Fibroblast of lung (primary cell): ENCODE data around the gene AGTPBP1. TPM values are rescaled to one million over a fixed set of nuclear protein-coding genes. Genes with fewer than 3 reads are reported as not detected.

Experiments
- DNase-seq, 2 donors: peaks; one replicate each; pipeline versions ENCODE4 v3.0.0 to v3.0.0-alpha.2; 2010; ENCODE audit warnings: low read depth in 2 of 2
- H2AFZ ChIP-seq: 2 replicates; pipeline ENCODE4 v1.5.1; 2012; ENCODE audit warnings: low read length, control low read depth, inconsistent platforms
- H3K27ac ChIP-seq: 2 replicates; pipeline ENCODE4 v1.5.1; 2011; ENCODE audit warnings: low read length, control low read depth; ENCODE audit not compliant: insufficient read depth
- H3K27me3 ChIP-seq: 2 replicates; pipeline ENCODE4 v1.5.1; 2011; ENCODE audit warnings: mild to moderate bottlenecking, low read length; ENCODE audit not compliant: control insufficient read depth, insufficient read depth
- H3K36me3 ChIP-seq: 2 replicates; pipeline ENCODE4 v1.5.1; 2011; ENCODE audit warnings: low read length; ENCODE audit not compliant: control insufficient read depth, insufficient read depth
- H3K4me1 ChIP-seq: 2 replicates; pipeline ENCODE4 v1.5.1; 2011; ENCODE audit warnings: low read length; ENCODE audit not compliant: control insufficient read depth, insufficient read depth; ENCODE audit errors: extremely low read depth
- H3K4me2 ChIP-seq: 2 replicates; pipeline ENCODE4 v1.5.1; 2011; ENCODE audit warnings: low read length, control low read depth; ENCODE audit not compliant: insufficient read depth; ENCODE audit errors: extremely low read depth
- H3K4me3 ChIP-seq, 4 experiments: fragments of 200-600 bp in 1 of 4; sonication (generic) in 1 of 4; replicated peaks in 1 of 4; 2 replicates each; pipeline ENCODE4 v1.5.1; 2011 to 2016; ENCODE audit warnings: low read length in 4 of 4, low read depth in 3 of 4, mild to moderate bottlenecking in 3 of 4, control low read depth in 2 of 4, inconsistent platforms in 1 of 4, mixed read lengths in 1 of 4; ENCODE audit not compliant: insufficient read depth in 1 of 4; ENCODE audit errors: control extremely low read depth in 1 of 4
- H3K79me2 ChIP-seq: 2 replicates; pipeline ENCODE4 v1.5.1; 2012; ENCODE audit warnings: mild to moderate bottlenecking, low read length, inconsistent platforms; ENCODE audit not compliant: control insufficient read depth, insufficient read depth
- H3K9ac ChIP-seq: 2 replicates; pipeline ENCODE4 v1.5.1; 2011; ENCODE audit warnings: mild to moderate bottlenecking, low read length, control low read depth; ENCODE audit not compliant: insufficient read depth
- H3K9me3 ChIP-seq: 2 replicates; pipeline ENCODE4 v1.5.1; 2012; ENCODE audit warnings: low read depth, low read length; ENCODE audit not compliant: control insufficient read depth, insufficient read depth
- H4K20me1 ChIP-seq: 2 replicates; pipeline ENCODE4 v1.5.1; 2011; ENCODE audit warnings: low read length; ENCODE audit not compliant: control insufficient read depth, insufficient read depth; ENCODE audit errors: extremely low read depth
- EZH2 ChIP-seq: IDR thresholded peaks from 2 replicates; pipeline ENCODE4 v1.5.1; 2012; ENCODE audit warnings: low read length, control low read depth, mild to moderate bottlenecking; ENCODE audit errors: missing control alignments
- polyA plus RNA-seq, 2 donors: library from polyadenylated mRNA; depleted of rRNA in 1 of 2; stranded (reverse) in 1 of 2; unstranded in 1 of 2; fragments of >200 nt; gene quantifications; 2 replicates each; pipeline ENCODE4 v1.2.1, GENCODE V29; 2011 to 2012; ENCODE audit warnings: missing spikeins in 1 of 2
- total RNA-seq: library from RNA; depleted of rRNA; stranded (reverse); fragments of >200 nt; gene quantifications from 2 replicates; pipeline ENCODE4 v1.2.1, GENCODE V29; 2014
- TF ChIP-seq, protein P1 (sequence below), 2 donors: IDR thresholded peaks in 1 of 2; conservative IDR thresholded peaks in 1 of 2; 1 replicate in 1 of 2; 2 replicates in 1 of 2; pipeline ENCODE4 v1.5.1; 2011 to 2012; ENCODE audit warnings: low read length in 2 of 2, control low read depth in 1 of 2, inconsistent platforms in 1 of 2, low read depth in 1 of 2, mild to moderate bottlenecking in 1 of 2

AGTPBP1 gene
- total and polyA plus RNA-seq, 2 donors (not counting 1 experiment from before 2014, with no cell fraction given) = 10.6 to 10.7 TPM

DNA sequence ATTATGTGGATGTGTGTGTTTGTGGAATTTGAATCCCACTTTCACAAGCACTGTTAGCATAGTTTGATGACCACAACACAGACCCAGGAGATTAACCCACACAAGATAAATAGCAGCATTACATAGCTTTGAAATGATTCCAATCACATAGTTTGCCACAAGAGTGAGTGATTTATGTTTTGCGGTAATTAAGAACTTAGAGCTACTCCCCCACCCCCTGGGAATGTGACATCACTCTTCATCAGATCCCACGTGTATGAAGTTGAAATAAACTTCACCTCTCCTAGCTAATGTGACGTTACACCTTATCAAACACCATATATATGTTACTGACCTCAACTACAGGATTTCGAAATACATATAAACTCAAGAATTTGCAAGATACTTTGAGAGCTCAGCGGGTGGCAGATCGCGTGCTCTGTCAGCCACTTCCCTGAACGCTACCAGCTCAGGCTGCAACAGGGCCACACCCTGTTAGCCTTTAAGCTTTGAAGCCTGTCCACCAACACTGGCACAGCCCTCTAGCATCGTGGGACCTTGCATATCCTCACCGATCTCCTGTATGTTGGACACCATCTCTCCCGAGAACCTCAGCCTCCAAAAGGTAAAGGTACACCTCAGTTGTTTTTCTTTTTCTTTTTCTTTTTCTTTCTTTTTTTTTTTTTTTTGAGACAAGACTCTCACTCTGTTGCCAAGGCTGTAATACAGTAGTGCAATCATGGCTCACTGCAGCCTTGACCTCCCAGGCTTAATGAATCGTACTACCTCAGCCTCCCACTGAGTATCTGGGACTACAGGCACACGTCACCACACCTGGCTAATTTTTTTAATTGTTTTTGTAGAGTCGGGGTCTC is 1.7 kb upstream of the AGTPBP1 start:
- Histone ChIP-seq H3K4me3 (peak overlapping the region in 1 of 4 experiments; percentile 87), H3K79me2 (no peaks in the 10 kb centered on the region), H3K27me3 (peaks cover 2% of the 10 kb centered on the region), H3K4me2 (no peak overlapping the region), H3K27ac (no peak overlapping the region), H4K20me1 (no peaks in the 10 kb centered on the region), H2AFZ (peak overlapping the region; percentile 22), H3K9ac (no peak overlapping the region), H3K4me1 (peaks cover 6% of the 10 kb centered on the region), H3K9me3 (no peaks in the 10 kb centered on the region), H3K36me3 (no peaks in the 10 kb centered on the region)
- TF ChIP-seq, protein P1, sequence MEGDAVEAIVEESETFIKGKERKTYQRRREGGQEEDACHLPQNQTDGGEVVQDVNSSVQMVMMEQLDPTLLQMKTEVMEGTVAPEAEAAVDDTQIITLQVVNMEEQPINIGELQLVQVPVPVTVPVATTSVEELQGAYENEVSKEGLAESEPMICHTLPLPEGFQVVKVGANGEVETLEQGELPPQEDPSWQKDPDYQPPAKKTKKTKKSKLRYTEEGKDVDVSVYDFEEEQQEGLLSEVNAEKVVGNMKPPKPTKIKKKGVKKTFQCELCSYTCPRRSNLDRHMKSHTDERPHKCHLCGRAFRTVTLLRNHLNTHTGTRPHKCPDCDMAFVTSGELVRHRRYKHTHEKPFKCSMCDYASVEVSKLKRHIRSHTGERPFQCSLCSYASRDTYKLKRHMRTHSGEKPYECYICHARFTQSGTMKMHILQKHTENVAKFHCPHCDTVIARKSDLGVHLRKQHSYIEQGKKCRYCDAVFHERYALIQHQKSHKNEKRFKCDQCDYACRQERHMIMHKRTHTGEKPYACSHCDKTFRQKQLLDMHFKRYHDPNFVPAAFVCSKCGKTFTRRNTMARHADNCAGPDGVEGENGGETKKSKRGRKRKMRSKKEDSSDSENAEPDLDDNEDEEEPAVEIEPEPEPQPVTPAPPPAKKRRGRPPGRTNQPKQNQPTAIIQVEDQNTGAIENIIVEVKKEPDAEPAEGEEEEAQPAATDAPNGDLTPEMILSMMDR (conservative IDR thresholded peaks at IDR 0.05 in 1 of 2, IDR thresholded peaks at IDR 0.05 in 1 of 2; ENCODE audit: low read depth in 1 of 2, low read length in 2 of 2) = no peak
- no peak for TF ChIP-seq EZH2
- peak; percentile 80 to 98 for DNase-seq

GRCh38 chr9:85742597-85742936 is 813 bp upstream of the AGTPBP1 start:
- Histone ChIP-seq H3K4me1 (peaks cover 6% of the 10 kb centered on the region), H3K27ac (peak overlapping the region; percentile 73), H3K4me3 (peak overlapping the region; percentile 69 to 89 (median 83)), H2AFZ (peak overlapping the region; percentile 90), H3K9ac (peak overlapping the region; percentile 67), H3K9me3 (no peaks in the 10 kb centered on the region), H3K79me2 (no peaks in the 10 kb centered on the region), H3K27me3 (peaks cover 2% of the 10 kb centered on the region), H3K4me2 (peak overlapping the region; percentile 97), H3K36me3 (no peaks in the 10 kb centered on the region), H4K20me1 (no peaks in the 10 kb centered on the region)
- DNase-seq = peak; percentile 78 to 79
- no peak for TF ChIP-seq EZH2
- TF ChIP-seq, protein P1 (conservative IDR thresholded peaks at IDR 0.05 in 1 of 2, IDR thresholded peaks at IDR 0.05 in 1 of 2; ENCODE audit: low read depth in 1 of 2, low read length in 2 of 2) = no peak

- Histone ChIP-seq H4K20me1 (no peaks in the 10 kb centered on the region), H3K27me3 (peaks cover 2% of the 10 kb centered on the region), H3K4me1 (peaks cover 6% of the 10 kb centered on the region), H3K9me3 (no peaks in the 10 kb centered on the region), H3K4me3 (peak overlapping the region; percentile 65 to 89 (median 78)), H3K4me2 (peak overlapping the region; percentile 96), H3K9ac (peak overlapping the region; percentile 75), H3K36me3 (no peaks in the 10 kb centered on the region), H3K79me2 (no peaks in the 10 kb centered on the region), H2AFZ (peak overlapping the region; percentile 96), H3K27ac (peak overlapping the region; percentile 52)
- DNase-seq = peak; percentile 9 to 23
- TF ChIP-seq, protein P1 (conservative IDR thresholded peaks at IDR 0.05 in 1 of 2, IDR thresholded peaks at IDR 0.05 in 1 of 2; ENCODE audit: low read depth in 1 of 2, low read length in 2 of 2) = no peak
- TF ChIP-seq EZH2 = no peak
These were observed 469 bp downstream of the AGTPBP1 start for GRCh38 chr9:85741095-85741874.
